Calu3 (cell line): Measurements from ENCODE around the gene ZNF101. TPM values are rescaled to one million over a fixed set of nuclear protein-coding genes. Genes with fewer than 3 reads are reported as not detected.

Experiments
- Bru-seq: library from RNA; stranded (reverse); fragments of 400-500 nt; gene quantifications from one replicate; lab custom pipeline; 2021; lab: Mats Ljungman, UMichigan
- BruChase-seq, 2 experiments: library from RNA; stranded (reverse); fragments of 400-500 nt; gene quantifications; one replicate each; lab custom pipeline; 2021; lab: Mats Ljungman, UMichigan
- BruUV-seq: library from RNA; stranded (reverse); fragments of 400-500 nt; replicated peaks from 2 replicates; lab custom pipeline; 2021; lab: Mats Ljungman, UMichigan
- CTCF ChIA-PET: fragments of 300-600 bp; sonication (Branson Sonifier 250); formaldehyde crosslinking; loops from one replicate; lab custom pipeline; 2022; ENCODE audit warnings: antibody characterized with exemption; lab: Charles Lee
- DNase-seq: peaks from one replicate; pipeline ENCODE4 v3.0.0; 2022
- H3K27ac Mint-ChIP-seq: one replicate; pipeline ENCODE4 v1.8.0; 2022; ENCODE audit warnings: mixed read lengths; ENCODE audit not compliant: unreplicated experiment
- H3K27me3 Mint-ChIP-seq: one replicate; pipeline ENCODE4 v1.8.0; 2022; ENCODE audit warnings: mixed read lengths; ENCODE audit not compliant: unreplicated experiment
- H3K36me3 Mint-ChIP-seq: one replicate; pipeline ENCODE4 v1.8.0; 2022; ENCODE audit warnings: mild to moderate bottlenecking, moderate library complexity, mixed read lengths; ENCODE audit not compliant: insufficient read depth, unreplicated experiment
- H3K4me1 Mint-ChIP-seq: one replicate; pipeline ENCODE4 v1.8.0; 2022; ENCODE audit warnings: mild to moderate bottlenecking, low read depth, mixed read lengths; ENCODE audit not compliant: unreplicated experiment
- H3K4me3 Mint-ChIP-seq: one replicate; pipeline ENCODE4 v1.8.0; 2022; ENCODE audit warnings: mild to moderate bottlenecking, low read depth, moderate library complexity, mixed read lengths; ENCODE audit not compliant: unreplicated experiment
- H3K9me3 Mint-ChIP-seq: one replicate; pipeline ENCODE4 v1.8.0; 2022; ENCODE audit warnings: low read depth, mixed read lengths; ENCODE audit not compliant: unreplicated experiment
- intact Hi-C: fragments of 100-400 bp; cut with micrococcal nuclease; formaldehyde crosslinking; loops from one replicate; pipeline ENCODE4 v1.10.0; 2022; ENCODE audit not compliant: unreplicated experiment
- long read RNA-seq: library from polyadenylated mRNA; stranded (forward); transcript quantifications from one replicate; pipeline ENCODE4 v2.0.0, GENCODE V29; 2022
- total RNA-seq: library from RNA; stranded (reverse); gene quantifications from 2 replicates; pipeline ENCODE4 v1.2.3, GENCODE V29; 2022
- TF ChIP-seq, protein P1 (sequence below): fragments of 200-600 bp; IDR thresholded peaks from one replicate; pipeline ENCODE4 v1.8.0; 2022; ENCODE audit warnings: antibody characterized with exemption; ENCODE audit not compliant: unreplicated experiment

ZNF101 gene
- total RNA-seq (8.3 and 10.2 TPM in 2 replicates), Bru-seq, nascent RNA (percentile 62 among the genes with signal in this experiment), BruChase-seq, experiment 1, labeled RNA remaining after a 6-hour chase (percentile 59 among the genes with signal in this experiment), BruChase-seq, experiment 2, labeled RNA remaining after a 2-hour chase (percentile 69 among the genes with signal in this experiment)
- long read RNA-seq, full-length matches to known transcripts: 1 of 2 reads
- long read RNA-seq, partial matches to known transcripts: 0 of 2 reads
- long read RNA-seq, other reads (novel, unspliced or antisense): 1 of 2 reads

DNA sequence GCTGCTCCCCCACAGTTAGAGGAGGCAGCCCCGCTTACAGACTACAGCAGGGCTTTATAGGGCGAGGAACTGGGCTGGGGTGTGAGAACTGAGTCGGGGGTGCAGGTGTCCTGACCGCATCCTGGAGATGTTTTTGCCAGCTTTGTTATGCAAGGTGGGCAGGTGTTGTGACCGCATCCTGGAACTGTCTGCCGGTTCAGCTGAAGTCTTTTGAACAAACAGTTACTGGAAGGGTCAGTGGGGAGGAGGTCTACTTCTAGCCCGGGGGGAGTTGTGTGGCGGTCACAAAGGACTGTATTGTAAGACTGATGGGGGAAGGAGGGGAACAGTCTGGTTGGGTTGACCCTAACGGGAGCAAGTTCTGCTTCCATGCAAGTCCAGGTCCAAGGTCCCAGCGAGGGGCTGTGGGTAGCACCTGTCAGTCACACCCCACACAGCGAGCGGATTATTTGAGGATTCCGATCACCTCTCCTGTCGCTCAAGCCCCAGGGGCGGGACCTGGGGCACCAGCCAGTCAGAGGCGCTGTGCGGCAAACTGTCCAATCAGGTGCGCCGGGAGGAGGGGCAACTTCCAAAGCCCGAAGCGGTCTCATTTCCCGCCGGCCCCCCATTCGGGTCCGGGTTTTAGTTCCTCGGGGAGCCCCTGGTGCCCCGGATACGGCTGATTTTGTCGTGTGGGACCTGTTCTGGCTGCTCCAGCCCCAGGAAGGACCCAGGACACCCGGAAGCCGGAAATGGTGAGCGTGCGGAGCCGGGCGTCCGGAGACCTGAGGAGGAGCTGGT lies at the start of gene ZNF101:
Gene ZNF101, plus strand, starts transcription at position 610 of the 783 bp plus-strand sequence. Its CDS starts 125 bp downstream, at position 735.
- peak; percentile 89 for DNase-seq
- no TSS peak for BruUV-seq
- H3K4me1 Mint-ChIP-seq: no peaks in the 10 kb centered on the region
- H3K4me3 Mint-ChIP-seq: peak within 1 kb of the TSS; percentile 72
- peak within 1 kb of the TSS; percentile 52 for H3K27ac Mint-ChIP-seq
- H3K36me3 Mint-ChIP-seq: peaks cover 37% of the 10 kb centered on the region
- CTCF ChIA-PET: interaction anchor here (0.6 kb wide), 1 partner anchor 123 kb away, joined by 4 read pairs; no protein-coding TSS in a partner anchor
- H3K27me3 Mint-ChIP-seq: no peaks in the 10 kb centered on the region
- TF ChIP-seq, protein P1, sequence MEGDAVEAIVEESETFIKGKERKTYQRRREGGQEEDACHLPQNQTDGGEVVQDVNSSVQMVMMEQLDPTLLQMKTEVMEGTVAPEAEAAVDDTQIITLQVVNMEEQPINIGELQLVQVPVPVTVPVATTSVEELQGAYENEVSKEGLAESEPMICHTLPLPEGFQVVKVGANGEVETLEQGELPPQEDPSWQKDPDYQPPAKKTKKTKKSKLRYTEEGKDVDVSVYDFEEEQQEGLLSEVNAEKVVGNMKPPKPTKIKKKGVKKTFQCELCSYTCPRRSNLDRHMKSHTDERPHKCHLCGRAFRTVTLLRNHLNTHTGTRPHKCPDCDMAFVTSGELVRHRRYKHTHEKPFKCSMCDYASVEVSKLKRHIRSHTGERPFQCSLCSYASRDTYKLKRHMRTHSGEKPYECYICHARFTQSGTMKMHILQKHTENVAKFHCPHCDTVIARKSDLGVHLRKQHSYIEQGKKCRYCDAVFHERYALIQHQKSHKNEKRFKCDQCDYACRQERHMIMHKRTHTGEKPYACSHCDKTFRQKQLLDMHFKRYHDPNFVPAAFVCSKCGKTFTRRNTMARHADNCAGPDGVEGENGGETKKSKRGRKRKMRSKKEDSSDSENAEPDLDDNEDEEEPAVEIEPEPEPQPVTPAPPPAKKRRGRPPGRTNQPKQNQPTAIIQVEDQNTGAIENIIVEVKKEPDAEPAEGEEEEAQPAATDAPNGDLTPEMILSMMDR: no peak
- intact Hi-C loops: no loop called here
- no peaks in the 10 kb centered on the region for H3K9me3 Mint-ChIP-seq

DNA sequence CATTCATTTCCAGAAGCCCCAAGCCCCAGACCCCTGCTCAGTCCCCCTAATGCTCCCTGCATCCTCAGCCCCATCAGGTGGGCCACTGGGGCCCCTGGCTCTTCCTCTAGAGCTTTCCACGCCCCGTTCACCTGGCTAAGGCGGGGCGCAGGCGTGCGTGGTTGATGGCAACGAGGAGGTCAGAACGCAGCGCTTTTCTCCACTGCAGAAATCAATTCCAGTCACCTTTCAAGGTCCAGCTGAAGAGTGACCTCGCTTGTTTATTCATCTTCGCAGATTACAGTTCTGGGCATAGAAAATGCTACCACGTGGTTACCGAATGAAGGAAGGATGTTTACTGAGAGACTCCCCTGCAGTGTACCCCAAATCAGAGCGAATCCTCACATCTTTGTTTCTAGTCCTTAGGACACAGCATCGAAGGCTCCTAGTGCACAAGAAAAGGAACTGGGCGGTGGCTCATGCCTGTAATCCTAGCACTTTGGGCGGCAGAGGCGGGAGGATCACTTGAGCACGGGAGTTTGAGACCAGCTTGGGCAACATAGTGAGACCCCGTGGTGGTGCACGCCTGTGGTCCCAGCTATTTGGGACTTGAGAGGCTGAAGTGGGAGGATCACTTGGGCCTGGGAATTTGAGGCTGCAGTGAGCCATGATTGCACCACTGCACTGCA lies 49.3 kb upstream of the ZNF101 start:
- H3K9me3 Mint-ChIP-seq: no peaks in the 10 kb centered on the region
- H3K27ac Mint-ChIP-seq: peak overlapping the region; percentile 82
- peaks cover 22% of the 10 kb centered on the region for H3K4me1 Mint-ChIP-seq
- H3K27me3 Mint-ChIP-seq: no peaks in the 10 kb centered on the region
- CTCF ChIA-PET: no interaction called here
- no peak for DNase-seq
- peak overlapping the region; percentile 75 for H3K4me3 Mint-ChIP-seq
- intact Hi-C loops: no loop called here
- TF ChIP-seq, protein P1: no peak
- BruUV-seq: no TSS peak
- H3K36me3 Mint-ChIP-seq: peaks cover 27% of the 10 kb centered on the region

DNA sequence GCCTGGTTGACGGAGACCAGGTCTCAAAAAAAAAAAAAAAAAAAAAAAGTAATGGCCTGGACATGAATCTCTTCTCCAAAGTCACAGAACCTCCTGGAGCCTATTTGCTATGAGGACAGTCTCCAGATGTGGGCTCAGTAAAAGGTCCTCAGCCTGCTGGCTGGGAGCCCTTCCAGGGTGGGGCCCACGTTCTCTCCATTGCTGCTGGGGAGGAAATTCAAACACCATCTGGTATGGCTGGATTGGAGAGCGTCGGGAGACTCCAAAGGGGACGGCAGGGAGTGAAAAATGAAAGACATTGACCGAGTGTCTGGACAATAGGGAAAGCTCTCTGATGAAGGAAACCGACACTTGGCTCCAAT lies 48.8 kb upstream of the ZNF101 start:
- TF ChIP-seq, protein P1: no peak
- DNase-seq: no peak
- Mint-ChIP-seq H3K36me3 (peaks cover 31% of the 10 kb centered on the region), H3K9me3 (no peaks in the 10 kb centered on the region), H3K4me1 (peaks cover 22% of the 10 kb centered on the region), H3K27me3 (no peaks in the 10 kb centered on the region), H3K27ac (no peak overlapping the region), H3K4me3 (no peak overlapping the region)
- intact Hi-C loops: no loop called here
- CTCF ChIA-PET: no interaction called here
- BruUV-seq: no TSS peak

- no TSS peak for BruUV-seq
- TF ChIP-seq, protein P1: no peak
- H3K9me3 Mint-ChIP-seq: no peaks in the 10 kb centered on the region
- peaks cover 46% of the 10 kb centered on the region for H3K36me3 Mint-ChIP-seq
- intact Hi-C loops: no loop called here
- H3K27ac Mint-ChIP-seq: no peak overlapping the region
- CTCF ChIA-PET: interaction anchor here (0.6 kb wide), 1 partner anchor 209 kb away, joined by 4 read pairs; no protein-coding TSS in a partner anchor
- H3K4me3 Mint-ChIP-seq: no peak overlapping the region
- H3K4me1 Mint-ChIP-seq: peaks cover 18% of the 10 kb centered on the region
- no peaks in the 10 kb centered on the region for H3K27me3 Mint-ChIP-seq
- DNase-seq: no peak
These were observed 45.3 kb upstream of the ZNF101 start for GRCh38 chr19:19623383-19623782.
